NK-92 (cell line): ENCODE data around the gene CACNA2D3.

Source experiments
- DNase-seq: peaks from one replicate; lab custom pipeline; 2025; ENCODE audit not compliant: unreplicated experiment; lab: John Stamatoyannopoulos, UW

Gene CACNA2D3

DNA sequence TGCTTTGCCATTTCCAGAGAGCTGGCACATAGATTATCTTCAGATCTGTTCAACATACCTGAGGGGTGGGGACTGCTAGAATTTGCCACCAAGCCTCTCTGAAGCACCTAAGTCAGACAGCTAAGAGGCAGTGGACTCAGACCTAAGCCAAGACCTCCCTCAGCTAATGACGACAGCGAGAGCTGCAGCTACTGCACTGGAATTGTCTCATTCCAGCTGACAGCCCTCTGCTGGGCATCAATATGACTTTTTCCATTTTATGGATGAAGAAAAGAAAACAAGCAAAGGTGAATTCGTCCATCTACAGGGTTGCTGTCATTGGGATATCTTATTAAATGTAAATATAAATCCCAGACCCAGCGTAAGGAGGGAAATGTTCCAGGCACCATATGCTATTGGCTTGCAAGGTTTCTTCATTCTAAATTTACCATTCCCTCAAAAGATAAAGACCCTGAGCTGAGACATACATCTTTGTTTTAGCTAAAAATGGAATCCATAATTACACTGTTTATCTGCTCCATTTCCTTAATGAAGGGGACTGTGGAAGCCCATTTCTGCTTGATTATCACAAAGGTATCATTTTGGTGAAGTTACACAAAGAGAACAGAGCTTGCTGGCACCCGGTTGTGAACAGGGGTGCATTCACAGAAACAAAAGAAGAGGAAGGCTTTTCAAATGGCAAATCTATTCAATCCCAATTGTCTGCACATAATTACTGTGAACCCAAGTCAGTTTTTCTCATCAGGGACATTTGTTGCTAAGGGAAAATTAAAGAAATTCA lies 891.0 kb downstream of the CACNA2D3 start:
- DNase-seq = no peak

- no peak for DNase-seq
These were observed 891.7 kb downstream of the CACNA2D3 start for GRCh38 chr3:55014081-55014480.

- no peak for DNase-seq
These were observed 892.6 kb downstream of the CACNA2D3 start for GRCh38 chr3:55014906-55015305.

DNA sequence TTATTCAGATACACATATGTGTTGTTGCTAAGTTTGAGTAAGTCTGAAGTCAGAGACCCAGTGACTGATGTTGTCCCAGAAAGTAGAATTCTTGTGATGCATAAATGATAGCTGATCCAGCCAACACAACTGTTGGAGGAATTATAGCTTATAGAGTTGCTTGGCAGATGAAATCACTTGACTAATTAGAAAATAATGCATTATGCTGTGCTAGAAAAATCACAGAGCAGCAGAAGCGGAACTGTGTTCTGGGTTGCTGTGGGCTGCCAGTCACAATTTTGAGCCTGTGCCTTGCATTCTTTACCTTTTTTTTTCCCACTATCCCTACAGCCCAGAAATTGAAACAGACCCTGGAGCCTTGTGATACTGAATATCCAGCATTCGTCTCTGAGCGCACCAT lies 895.5 kb downstream of the CACNA2D3 start:
- DNase-seq = no peak

- DNase-seq = no peak
These were observed 908.6 kb downstream of the CACNA2D3 start for GRCh38 chr3:55030938-55031337.

DNA sequence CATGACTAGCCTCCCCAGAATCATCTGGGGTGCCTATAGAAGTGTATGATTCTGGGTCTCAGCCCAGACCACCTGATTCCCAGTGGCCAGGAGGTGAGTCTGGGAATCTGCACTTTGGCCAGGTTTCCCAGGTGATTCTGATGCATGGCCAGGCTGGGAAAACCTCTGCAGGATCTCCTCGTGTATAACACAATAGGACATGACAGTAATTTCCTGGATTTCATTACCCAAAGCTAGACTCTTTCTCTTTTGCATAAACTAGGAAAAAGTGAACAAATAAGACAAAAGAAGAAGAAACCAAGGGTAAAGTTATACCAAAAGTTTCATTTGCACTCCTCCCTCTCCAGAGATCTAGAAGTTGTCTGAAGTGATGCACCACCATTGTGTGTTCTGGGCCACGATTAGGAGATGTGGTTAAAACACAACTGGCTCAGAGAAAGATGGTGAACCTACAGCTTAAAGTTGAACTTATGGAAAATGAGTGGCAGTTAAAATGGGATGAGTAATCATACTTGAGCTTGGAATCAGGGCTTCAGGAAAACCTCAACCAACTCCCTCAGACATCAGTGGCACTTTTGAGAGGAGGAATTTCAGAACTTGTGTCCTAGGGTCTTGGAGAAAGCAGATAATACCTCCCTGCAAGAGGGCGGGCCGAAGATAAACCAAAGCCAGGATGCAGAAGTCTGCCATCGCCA lies 914.7 kb downstream of the CACNA2D3 start:
- no peak for DNase-seq

- DNase-seq = no peak
These were observed 920.2 kb downstream of the CACNA2D3 start for GRCh38 chr3:55042591-55042990.

- no peak for DNase-seq
These were observed 922.1 kb downstream of the CACNA2D3 start for GRCh38 chr3:55044486-55044885.

DNA sequence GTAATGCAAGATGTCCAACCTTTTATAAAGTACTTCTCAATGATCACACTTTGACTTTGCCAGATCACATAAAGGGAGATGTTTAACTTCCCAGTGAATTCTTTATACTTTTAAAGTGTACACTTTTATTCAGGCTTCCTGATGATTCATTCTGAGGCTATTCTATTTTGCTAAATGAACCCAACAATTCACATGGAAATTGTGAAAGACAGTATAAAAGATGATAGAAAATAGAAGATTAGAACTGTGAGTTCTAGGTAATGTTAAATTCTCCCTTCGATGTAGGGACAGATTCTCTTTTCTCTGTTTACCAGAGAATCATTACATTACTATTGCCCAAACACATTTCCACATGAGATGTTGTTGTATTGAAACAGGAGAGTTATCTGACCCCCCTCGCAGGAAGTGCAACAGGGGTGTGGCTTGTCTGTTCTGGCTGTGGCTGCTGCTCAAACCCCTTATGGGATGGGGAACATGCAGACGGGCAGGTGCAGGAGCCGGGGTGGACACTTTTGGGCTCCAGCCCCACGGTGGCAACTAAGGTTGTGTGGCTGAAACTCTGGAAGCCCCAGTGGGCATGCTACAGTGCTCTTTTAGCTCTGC lies 936.8 kb downstream of the CACNA2D3 start:
- no peak for DNase-seq

DNA sequence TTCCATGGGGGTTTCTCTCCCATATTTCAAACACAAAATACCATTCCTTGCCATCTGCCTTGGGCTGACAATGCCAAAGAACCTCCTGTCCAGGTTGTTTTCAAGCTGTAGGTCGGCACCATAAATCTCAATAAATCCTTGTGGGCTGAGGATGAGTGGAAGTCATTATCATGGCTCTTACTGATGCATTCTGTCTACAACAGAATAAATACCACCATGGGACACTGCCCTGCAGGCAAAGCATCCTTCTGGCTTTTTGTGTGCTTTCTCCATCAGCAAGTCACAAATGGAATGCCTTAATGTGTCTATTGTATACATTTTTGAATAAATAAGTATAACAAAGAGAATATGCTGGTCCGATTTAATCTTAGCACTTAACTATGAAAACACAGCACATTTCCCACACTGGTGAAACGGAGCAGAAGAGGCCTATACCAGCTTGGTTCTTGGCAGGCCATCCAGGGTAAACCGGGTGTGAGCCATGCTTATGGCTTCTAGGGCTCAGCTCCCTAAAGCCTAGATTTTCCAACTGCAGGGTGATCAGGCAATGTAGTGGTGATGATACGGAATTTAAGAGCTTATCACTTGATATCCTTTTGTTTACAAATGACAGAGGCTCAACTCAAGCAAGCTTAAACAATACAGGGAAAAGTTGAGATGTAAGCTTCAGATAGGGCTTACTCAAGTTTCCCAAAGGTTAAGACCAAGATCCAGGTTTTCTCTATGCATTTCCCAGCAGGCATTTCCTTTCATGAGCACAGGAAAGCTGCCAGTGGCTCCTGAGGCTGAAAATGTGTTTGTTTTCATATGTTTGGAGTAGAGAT lies 938.8 kb downstream of the CACNA2D3 start:
- DNase-seq = no peak

- DNase-seq = no peak
These were observed 939.3 kb downstream of the CACNA2D3 start for GRCh38 chr3:55061720-55062034.

DNA sequence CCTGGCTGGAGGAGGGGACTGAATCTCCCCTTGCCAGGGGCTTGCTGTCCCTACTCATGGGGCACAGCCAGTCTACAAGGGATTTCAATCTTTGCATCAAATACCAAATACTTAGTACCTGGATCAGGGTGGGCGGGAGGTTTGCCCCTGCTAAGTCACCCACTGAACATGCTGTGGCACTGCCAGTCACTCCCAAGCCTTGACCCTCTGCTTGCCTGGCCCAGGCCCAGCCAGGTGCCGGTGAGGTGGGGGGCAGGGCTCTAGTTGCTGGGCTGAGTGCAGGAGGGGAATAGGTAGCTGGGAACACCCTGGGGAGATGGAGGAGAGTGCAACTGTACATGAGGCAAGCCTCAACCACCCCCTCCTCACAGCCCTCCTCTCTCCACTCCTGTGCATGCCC lies 941.8 kb downstream of the CACNA2D3 start:
- DNase-seq = no peak

DNA sequence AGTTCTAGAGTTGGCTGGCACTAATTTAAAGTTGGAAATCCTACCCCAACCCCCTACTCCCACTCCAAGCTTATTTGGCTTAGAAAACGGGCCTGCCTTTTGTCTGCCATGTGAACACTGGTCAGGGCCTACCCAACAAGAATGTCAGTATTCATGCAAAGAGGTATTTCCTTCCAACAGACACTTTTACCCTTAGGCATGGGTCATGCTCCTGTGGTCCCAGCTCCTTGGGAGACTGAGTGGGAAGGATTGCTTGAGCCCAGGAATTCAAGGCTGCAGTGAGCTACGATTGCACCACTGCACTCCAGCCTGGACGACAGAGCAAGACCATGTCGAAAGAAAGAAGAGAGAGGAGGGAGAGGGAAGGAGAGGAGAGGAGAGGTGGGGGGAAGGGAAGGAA lies 943.0 kb downstream of the CACNA2D3 start:
- DNase-seq = no peak

DNA sequence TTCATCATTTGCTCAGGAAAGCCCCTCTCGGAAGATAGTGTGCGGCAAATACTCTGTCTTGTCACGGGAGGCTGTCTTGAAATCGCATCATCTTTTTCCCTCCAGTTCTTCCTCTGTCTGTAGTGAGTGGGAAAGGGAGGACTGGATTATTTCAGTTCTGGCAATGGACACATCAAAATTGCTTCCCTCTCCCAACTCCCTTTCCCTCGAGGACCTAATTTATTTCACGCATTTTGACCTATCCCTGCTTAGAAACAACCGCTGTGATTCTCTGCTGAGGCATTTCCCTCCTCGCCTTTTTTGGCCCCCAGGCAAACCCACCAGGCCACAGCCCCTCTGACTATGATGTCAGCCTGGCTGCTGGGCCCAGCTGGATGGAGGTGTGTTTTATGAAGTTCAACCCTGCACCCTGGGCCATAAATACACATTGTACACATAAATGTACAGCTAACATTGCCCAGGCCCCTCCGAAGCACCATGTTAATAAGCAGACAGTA lies 944.2 kb downstream of the CACNA2D3 start:
- DNase-seq = no peak

DNA sequence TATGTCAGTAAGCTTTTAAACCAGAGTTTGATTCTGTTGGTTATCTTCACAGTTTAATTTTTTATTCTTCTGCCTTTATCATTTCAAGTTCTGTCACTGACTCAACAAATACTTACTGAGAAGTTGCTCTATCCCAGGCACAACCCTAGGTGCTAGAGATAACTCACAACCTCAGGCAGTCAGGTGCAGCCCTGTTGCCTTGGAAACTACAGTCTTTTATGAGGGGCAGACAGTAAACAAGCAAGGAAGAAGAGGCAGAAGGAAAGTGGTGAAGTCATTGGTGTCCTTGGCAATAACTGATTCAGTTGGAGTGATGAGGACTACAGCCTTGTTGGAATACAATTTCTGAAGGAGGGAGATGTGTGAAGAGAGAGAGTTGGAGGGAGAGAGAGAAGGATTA lies 947.6 kb downstream of the CACNA2D3 start:
- DNase-seq = no peak

GRCh38 chr3:55074796-55075195 lies 952.4 kb downstream of the CACNA2D3 start:
- no peak for DNase-seq

DNA sequence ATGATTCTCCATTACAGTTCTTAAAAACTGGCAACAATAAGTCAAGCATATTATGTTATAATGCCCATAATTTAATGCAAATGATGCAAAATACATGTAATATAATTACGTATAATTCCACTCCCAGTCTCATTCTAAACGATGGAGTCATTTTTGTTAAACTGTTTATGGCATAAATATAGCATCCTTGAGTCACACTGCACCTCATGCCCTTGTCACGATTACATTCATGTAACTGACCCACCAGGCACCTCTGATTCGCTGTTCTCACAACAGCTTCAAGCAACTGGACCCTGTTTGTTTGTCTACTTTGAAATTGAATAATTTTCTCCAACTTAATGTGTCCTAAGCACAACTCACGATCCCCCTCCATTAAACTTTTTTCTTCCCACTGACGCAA lies 953.5 kb downstream of the CACNA2D3 start:
- DNase-seq = no peak

- no peak for DNase-seq
These were observed 955.4 kb downstream of the CACNA2D3 start for GRCh38 chr3:55077726-55078125.

GRCh38 chr3:55078876-55079275 lies 956.5 kb downstream of the CACNA2D3 start:
- no peak for DNase-seq

GRCh38 chr3:55085231-55085630 lies 962.9 kb downstream of the CACNA2D3 start:
- DNase-seq = no peak

- DNase-seq = no peak
These were observed 966.9 kb downstream of the CACNA2D3 start for GRCh38 chr3:55089211-55089610.
